Activated gamma-delta T cell treated with anti-CD3 and anti-CD28 coated beads, Interleukin-2, amount 50 U/mL, for 16 hours (primary cell): ENCODE results near the gene MATN4.

Source experiments
- DNase-seq: peaks from one replicate; pipeline ENCODE4 v3.0.0-alpha.2; 2020; ENCODE audit warnings: low read depth

MATN4 gene

DNA sequence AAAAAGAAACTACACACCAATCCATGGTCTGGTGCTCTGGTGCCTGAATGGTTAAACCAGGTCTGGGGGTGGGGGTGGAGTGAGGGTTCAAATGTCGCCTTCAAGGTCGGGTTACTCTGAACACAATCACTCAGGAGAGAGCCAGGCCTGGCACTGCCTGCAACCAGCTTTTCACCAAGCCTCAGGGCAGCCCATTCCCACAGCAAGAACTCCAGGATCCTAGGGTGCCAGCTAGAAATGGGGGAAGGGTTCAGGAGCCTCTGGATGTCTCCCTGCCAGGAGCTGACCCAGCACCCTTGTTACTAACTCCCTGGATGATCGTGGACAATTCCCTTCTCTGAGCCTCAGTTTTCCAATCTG lies 33.5 kb upstream of the MATN4 start:
- DNase-seq = no peak

DNA sequence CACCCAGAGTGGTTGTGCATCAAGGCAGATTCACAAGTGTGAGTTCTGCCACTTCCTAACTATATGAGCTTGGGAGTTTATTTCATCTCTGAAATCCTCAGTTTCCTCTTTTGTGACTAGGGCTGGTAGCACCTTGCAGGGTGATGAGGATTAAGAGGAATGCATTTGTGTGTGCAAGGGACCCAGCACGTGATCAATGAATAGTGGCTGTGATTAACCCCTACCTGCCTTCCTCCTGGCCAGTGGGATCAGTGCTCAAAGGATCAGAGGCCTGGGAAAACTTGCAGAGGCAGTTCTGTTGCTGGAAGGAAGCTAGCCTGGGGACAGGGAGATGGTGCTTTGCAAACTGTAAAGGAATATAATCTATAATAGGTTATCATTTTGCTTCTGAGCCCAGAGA lies 32.9 kb upstream of the MATN4 start:
- no peak for DNase-seq

DNA sequence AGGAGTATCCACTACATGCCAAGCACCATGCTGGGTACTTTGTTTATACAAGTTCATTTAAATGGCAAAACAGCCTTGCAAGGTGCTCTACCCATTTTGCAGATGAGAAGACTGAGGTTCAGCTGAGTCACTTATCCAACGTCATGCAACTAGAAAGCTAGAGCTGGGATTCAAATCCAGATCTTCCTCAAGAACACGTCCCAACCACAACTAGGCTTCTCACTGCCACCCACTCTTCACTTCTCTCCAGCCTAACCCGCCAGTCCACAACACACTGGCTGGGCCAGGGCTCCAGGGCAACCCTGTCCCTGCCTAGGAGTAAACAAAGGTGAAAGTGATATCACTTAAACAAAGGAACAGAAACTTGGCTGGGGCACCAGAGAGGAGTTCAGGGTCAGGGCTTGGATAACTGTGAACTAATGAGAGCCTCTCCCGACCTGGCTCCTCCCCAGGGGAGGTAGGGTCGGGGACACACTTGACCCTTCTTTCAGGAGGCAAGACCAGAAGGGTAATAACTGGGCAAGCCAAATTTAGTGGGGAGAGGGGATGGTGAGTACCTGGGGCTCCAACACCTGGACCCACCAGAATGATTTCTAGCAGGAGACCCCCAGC lies 32.2 kb upstream of the MATN4 start:
- DNase-seq = no peak

GRCh38 chr20:45339799-45340198 lies 31.7 kb upstream of the MATN4 start:
- no peak for DNase-seq

- no peak for DNase-seq
Measured at GRCh38 chr20:45339084-45339483, 31.0 kb upstream of the MATN4 start.

DNA sequence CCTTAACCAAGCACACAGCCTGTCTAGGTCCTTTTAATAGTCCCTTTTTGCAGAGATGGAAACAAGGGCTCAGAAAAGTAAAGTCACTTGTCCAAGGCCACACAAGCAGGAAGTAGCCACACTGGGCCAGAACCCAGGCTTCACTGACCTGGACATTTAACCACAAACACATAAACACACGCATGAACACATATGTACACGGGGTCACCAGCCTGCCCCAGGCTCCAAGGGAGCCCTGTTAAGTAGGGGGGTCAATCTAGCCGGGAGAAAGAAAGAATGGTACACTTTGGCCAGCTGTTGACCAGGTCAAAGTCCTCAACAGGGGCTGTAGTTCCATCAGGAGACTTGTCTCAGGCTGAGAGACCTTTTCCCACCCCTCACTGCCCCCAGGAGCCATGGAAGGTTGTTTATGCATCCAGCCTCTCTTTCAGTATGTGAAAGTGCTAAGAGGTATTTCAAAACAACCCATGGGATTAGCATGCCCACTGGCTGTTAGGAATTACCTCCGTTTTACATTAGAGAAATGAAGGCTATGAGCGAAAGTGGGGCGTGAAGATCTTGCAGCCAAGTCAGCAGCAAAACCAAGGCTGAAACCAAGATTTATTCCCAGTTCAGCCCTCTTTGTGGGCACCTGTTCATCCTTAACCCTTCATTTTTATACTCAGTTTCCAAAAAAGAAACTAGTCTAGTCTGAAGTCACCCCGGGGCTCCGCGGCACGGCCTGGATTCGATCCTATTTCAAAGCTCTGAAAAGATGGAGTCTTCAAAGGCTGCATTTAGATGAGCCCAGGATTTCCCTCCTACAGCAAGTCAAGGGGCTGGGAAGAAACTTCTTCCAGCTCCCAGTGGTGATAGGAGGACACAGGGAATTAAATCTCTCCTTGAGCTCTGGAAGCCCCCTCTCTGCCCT lies 30.3 kb upstream of the MATN4 start:
- no peak for DNase-seq

DNA sequence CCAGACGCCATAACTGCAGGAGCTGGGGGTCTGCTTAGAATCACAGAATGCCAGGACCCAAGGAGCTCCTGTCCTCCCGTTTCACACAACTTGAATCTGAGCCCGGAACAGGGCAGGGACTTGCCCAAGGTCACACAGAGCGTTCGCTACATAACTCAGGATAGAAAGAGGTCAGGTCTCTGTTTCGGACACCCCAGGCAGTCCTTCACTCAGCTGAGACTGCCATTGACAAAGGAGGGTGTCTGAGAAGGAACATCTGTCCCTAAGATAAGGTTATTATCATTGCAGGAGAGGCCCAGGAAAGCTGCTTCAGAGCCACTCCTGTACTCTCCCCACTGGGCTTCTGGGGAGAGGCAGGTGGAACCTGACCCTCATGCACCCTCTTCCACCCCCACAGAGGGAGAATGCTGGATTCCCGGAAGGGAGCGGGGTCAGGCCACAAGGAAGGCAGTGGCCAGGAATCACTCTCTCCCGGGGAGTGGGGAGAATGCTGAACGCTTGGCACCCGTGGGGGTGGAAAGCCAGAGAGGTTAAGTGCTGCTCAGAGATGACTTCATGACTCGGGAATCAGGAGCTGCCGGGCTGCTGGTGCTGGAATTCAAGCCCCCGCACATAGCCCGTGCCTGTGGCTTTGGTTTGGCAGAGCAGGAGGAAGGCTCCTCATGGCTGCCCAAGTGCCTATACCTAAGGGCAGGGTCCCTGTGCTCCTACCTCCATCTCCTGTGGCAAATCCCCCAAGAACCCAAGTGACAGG lies 29.4 kb upstream of the MATN4 start:
- no peak for DNase-seq

GRCh38 chr20:45336530-45337366 lies 28.6 kb upstream of the MATN4 start:
- no peak for DNase-seq

GRCh38 chr20:45330476-45330875 lies 22.4 kb upstream of the MATN4 start:
- DNase-seq = no peak

DNA sequence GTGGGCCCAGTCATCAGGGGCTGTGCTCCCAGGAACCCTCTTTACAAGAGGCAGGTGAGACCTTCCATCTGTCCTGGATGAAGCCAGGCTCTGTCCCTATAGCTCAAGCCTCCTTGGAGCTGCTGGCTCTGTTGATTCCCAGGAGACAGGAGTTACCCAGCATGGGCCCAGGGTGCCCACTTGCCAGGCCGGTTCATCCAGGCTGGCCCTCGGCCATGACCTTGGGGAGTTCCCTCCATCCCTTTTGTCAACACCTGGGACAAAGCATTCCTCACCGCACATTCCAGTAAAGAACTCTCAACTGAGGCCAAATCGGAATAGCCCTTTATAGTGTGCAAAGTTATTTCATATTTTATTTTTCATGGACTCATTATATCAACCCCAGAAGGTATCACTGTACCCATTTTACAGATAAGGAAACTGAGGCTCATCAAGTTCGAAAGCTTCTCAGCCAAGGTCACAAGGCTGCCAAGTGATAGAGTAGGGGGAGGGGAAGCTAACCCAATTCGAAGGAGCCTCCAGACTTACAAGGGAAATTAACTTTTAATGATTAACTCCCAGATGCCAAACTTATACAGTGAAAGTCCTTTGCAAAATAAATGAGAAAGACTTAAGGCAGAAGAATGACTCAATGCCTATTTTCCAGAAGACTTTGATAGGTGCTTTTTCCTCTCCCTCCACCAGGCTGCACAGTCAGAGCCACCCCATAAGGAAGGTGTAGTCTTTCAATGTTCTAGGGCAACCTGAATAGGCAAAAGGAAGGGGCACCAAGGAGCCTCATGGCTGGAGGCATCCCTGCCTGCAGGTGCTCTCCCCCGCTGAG lies 21.6 kb upstream of the MATN4 start:
- no peak for DNase-seq

- DNase-seq = no peak
Measured at GRCh38 chr20:45328451-45328850, 20.4 kb upstream of the MATN4 start.

DNA sequence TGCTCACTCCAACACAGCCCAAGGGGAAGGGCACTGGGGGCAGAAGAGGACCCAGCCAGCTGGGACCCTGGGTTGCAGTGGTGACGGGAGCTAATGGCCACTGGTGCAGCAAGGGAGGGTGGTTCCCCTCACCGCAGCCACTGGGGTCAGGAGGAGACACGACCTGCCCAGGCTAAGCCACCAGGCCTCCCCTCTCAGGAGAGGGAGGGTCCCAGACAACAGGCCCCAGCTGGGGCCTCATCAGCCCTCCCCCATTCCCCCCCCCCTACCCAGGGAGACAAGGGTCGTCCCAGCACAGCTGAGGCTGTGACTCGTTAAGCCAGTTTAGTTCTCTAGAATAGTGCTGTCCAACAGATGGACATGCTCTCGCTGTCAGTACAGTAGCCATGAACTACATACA lies 17.3 kb upstream of the MATN4 start:
- no peak for DNase-seq

DNA sequence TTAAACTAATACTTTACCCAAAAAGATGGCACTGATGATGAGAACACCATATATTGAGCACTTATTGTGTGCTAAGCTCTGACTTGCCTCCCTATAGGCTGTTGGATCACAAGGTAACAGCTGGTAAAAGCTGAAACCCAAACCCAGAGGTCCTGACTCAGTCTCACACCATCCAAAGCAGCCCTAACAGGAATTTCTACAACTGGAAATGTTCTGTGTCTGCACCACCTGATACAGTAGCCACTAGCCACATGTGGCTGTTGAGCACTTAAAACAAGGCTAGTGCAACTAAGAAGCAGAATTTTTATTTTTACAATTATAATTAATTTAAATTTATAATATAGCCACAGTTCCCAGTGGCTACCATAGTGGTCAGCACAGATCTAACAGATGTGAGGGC lies 15.6 kb upstream of the MATN4 start:
- DNase-seq = no peak

DNA sequence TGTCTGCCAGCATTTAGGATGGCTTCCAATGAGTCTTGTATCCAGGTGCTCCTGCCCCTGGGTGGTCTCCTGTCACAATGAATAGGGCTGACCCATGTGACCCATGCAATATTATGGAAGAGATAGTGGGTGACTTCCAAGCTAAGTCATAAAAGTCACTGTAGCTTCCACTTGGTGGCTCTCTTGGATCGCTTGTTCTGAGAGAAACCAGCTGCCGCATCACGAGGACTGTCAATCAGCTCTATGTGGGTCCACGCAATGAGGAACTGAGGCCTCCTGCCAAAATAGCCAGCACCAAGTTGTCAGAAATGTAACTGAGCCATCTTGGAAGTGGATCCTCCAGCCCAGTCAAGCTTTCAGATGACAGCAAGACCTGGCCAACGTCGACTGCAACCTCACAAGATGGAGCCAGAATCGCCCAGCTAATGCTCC lies 14.9 kb upstream of the MATN4 start:
- no peak for DNase-seq

DNA sequence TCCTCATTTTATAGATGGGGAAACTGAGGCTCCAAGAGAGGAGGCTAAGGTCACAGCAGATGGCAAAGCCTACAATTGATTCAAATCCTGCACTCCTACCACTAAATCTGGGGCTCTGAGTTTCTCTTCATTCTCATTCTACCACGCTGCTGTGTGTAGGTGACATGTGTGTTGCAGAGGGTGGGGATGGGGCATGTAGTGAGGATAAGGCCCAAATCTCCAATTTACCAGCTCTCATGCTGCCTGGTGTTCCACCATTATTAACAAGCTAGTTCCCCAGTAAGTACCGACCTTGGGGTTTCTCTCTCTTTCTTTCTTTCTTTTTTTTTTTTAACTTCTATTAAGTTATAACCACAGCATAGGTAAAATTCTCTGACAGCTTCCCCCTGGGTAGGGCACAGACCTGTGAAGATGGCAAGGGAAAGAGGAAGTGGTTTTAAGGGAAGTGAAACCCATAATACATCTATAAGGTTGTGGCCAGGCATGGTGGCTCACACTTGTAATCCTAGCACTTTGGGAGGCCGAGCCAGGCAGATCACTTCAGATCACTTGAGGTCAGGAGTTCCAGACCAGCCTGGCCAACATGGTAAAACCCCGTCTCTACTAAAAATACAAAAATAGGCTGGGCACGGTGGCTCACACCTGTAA lies 13.0 kb upstream of the MATN4 start:
- DNase-seq = no peak

DNA sequence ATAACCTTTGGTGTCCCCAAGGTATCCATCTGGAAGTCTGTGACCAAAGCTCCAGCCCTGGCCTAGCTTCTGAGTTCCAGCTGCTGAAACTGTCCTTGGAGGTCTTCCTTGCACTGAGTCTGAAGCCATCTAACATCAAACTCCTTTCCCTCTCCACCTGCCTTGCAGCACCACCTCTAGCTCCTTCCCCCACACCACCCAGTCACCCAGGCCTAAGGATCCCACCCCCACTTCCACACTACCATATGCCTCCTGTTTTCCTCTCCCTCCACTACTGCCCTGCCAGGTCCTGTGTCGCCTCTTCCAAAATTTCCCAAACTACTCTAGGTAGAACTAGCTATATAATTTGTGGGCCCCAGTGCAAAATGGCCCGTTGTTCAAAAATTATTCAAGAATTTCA lies 10.8 kb upstream of the MATN4 start:
- no peak for DNase-seq

DNA sequence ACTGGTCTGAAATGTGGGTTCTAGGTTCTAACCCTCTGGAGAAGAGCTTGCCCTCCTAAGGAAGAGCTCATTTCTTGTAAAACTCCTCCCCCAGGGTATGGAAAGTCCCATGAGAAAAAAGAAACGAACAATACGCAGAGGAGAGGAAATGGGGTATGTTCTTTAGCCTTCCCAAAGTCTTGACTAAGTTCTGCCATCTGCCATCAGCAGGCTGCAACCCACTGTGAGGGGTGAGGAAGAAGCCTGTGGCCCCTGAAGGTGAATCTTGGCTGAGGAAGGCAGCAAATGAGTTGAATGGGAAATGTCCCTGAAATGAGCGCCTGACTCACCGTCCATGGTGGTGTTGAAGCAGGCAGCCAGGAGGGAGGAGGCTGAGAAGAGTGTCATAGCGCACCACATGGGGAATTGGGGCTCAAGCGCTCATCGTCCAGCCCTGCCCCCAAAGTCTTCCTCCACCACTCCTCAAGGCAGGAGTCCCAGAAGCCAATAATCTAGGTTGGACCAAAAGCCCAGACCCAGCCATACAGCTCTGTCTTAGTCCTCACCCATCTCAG lies 10.4 kb upstream of the MATN4 start:
- DNase-seq = no peak

- DNase-seq = no peak
Measured at GRCh38 chr20:45317826-45318225, 9.7 kb upstream of the MATN4 start.

DNA sequence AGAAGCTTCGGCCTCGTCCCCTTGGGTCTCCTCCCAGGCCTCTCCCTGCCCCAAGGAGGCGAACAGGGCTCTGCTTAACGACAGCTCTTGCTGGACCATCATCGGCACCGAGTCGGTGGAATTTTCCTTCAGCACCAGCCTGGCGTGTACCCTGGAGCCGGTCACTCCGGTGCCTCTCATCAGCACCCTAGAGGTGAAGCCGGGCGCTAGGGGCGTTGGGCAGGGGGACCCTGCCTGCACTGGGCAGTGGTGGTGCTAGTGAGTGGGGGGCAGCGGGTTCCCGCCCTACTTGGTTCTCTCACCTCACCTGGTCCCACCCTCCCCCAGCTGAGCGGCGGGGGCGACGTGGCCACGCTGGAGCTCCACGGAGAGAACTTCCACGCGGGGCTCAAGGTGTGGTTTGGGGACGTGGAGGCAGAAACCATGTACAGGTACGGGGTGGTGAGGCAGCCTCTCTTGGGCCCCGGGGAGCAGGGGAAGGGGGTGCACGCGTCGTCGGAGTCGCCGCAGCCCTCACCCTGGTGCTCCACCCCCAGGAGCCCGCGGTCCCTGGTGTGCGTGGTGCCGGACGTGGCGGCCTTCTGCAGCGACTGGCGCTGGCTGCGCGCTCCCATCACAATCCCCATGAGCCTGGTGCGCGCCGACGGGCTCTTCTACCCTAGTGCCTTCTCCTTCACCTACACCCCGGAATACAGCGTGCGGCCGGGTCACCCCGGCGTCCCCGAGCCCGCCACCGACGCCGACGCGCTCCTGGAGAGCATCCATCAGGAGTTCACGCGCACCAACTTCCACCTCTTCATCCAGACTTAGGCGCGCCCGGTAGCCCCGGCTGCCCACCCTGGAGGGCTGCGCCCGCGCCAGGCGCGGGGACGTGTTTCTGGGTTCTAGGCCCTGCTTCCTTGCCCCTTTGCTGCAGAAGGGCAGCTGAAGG lies 8.3 kb upstream of the MATN4 start:
- no peak for DNase-seq
